Measurements from ENCODE around the gene IQGAP3.
"Not testable (repeated sequence)": the region's sequence is repeated elsewhere in the genome, so short reads cannot be mapped to it uniquely, and the experiment has no call there.

IQGAP3 gene

GRCh38 chr1:156612666-156613065 is 40.3 kb upstream of the IQGAP3 start:
- H3K27me3 ChIP-seq: peaks cover 91% of the 10 kb centered on the region
- TF ChIP-seq CTCF (IDR thresholded peaks at IDR 0.05): no peak
- H3K4me3 ChIP-seq (ENCODE audit: low read depth in 1 of 2, low read length in 1 of 2): no peak overlapping the region
- H3K36me3 ChIP-seq: no peaks in the 10 kb centered on the region
- H3K4me1 ChIP-seq (ENCODE audit: control insufficient read depth in 1 of 2, insufficient read depth in 1 of 2, low read depth in 1 of 2, low read length in 1 of 2): no peaks in the 10 kb centered on the region
- H3K27ac ChIP-seq: no peak overlapping the region
- no peaks in the 10 kb centered on the region for H3K9me3 ChIP-seq

DNA sequence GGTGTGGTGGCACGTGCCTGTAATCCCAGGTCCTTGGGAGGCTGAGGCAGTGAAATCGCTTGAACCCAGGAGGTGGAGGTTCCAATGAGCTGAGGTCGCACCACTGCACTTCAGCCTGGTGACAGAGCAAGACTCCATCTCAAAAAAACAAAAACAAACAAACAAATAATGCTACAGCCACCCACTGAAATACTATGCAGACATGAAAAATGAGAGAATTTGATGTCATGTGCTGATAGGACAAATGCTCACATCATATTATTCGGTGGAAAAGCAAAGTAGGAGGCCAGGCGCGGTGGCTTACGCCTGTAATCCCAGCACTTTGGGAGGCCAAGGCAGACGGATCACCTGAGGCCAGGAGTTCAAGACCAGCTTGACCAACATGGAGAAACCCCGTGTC is 37.7 kb upstream of the IQGAP3 start:
- not testable (repeated sequence) for H3K9me3 ChIP-seq; H3K4me1 ChIP-seq (ENCODE audit: control insufficient read depth in 1 of 2, insufficient read depth in 1 of 2, low read depth in 1 of 2, low read length in 1 of 2); H3K4me3 ChIP-seq (ENCODE audit: low read depth in 1 of 2, low read length in 1 of 2); H3K36me3 ChIP-seq; H3K27ac ChIP-seq
- peaks cover 73% of the 10 kb centered on the region for H3K27me3 ChIP-seq

- no peaks in the 10 kb centered on the region for H3K9me3 ChIP-seq
- H3K4me3 ChIP-seq (ENCODE audit: low read depth in 1 of 2, low read length in 1 of 2): no peak overlapping the region
- peaks cover 63% of the 10 kb centered on the region for H3K27me3 ChIP-seq
- no peak overlapping the region for H3K27ac ChIP-seq
- TF ChIP-seq CTCF (IDR thresholded peaks at IDR 0.05): no peak
- H3K4me1 ChIP-seq (ENCODE audit: control insufficient read depth in 1 of 2, insufficient read depth in 1 of 2, low read depth in 1 of 2, low read length in 1 of 2): no peaks in the 10 kb centered on the region
- no peaks in the 10 kb centered on the region for H3K36me3 ChIP-seq
Observed at GRCh38 chr1:156608981-156609380, 36.6 kb upstream of the IQGAP3 start.

DNA sequence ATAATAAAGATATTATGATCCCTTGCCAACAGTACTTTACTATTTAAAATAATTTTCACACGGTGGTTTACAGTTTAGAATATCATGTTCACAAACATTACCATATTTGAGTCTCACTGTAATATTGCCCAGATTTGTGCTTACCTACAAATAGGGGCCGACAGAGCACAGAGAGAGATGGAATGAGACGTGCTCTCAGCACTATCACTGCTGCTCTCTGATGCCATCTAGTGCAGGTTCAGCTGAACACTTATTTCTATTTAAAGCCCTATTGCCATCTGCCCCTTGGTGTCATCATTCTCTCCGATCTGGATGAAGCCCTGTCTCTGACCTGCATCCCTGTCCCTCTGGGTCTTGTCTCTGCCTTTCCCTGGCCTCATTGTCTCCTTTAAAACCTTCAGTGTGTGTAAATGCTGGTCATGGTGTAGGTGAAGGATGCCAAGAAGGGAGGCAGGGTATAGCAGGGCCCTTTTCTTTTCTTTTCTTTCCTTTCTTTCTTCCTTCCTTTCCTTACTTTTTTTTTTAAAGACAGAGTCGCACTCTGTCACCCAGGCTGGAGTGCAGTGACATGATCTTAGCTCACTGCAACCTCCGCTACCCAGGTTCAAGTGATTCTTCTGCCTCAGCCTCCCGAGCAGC is 35.8 kb upstream of the IQGAP3 start:
- H3K4me3 ChIP-seq (ENCODE audit: low read depth in 1 of 2, low read length in 1 of 2): no peak overlapping the region
- H3K36me3 ChIP-seq: no peaks in the 10 kb centered on the region
- H3K27ac ChIP-seq: no peak overlapping the region
- H3K9me3 ChIP-seq: no peaks in the 10 kb centered on the region
- no peaks in the 10 kb centered on the region for H3K4me1 ChIP-seq (ENCODE audit: control insufficient read depth in 1 of 2, insufficient read depth in 1 of 2, low read depth in 1 of 2, low read length in 1 of 2)
- H3K27me3 ChIP-seq: peaks cover 58% of the 10 kb centered on the region
- no peak for TF ChIP-seq CTCF (IDR thresholded peaks at IDR 0.05)

DNA sequence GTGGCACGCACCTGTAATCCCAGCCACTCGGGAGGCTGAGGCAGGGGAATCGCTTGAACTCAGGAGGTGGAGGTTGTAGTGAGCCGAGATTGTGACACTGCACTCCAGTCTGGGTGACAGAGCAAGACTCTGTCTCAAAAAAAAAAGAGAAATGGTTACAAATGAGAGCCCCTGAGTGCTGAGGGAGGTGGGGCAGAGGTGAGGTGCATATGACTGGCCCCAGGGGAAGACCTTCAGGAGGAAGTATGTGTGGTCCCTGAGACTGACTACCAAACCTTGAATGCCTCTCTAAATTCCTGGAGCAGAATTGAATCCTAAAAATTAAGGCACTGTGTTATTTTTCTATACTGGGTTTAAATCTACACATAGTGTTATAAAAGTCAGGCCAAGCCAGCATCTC is 35.0 kb upstream of the IQGAP3 start:
- H3K9me3 ChIP-seq; H3K27ac ChIP-seq; H3K4me3 ChIP-seq (ENCODE audit: low read depth in 1 of 2, low read length in 1 of 2); H3K36me3 ChIP-seq; H3K4me1 ChIP-seq (ENCODE audit: control insufficient read depth in 1 of 2, insufficient read depth in 1 of 2, low read depth in 1 of 2, low read length in 1 of 2): not testable (repeated sequence)
- H3K27me3 ChIP-seq: peaks cover 50% of the 10 kb centered on the region

GRCh38 chr1:156602557-156602993 is 30.2 kb upstream of the IQGAP3 start:
- TF ChIP-seq CTCF (IDR thresholded peaks at IDR 0.05): no peak

More at GRCh38 chr1:156602557-156602993, 30.2 kb upstream of the IQGAP3 start:
- Histone ChIP-seq H3K4me1 (ENCODE audit: control insufficient read depth in 1 of 2, insufficient read depth in 1 of 2, low read depth in 1 of 2, low read length in 1 of 2) (peaks cover 14% of the 10 kb centered on the region in 2 experiments), H3K27me3 (peaks cover 7% of the 10 kb centered on the region), H3K27ac (no peak overlapping the region), H3K4me3 (ENCODE audit: low read depth in 1 of 2, low read length in 1 of 2) (no peak overlapping the region), H3K36me3 (no peaks in the 10 kb centered on the region), H3K9me3 (no peaks in the 10 kb centered on the region)
